AG20443 (cell line): Measurements from ENCODE around the gene EIF4G1.
A peak's percentile ranks its signal among the peaks of the same experiment; 100 is the strongest.

ENCODE experiments used
- DNase-seq: peaks from one replicate; pipeline ENCODE4 v3.0.0; 2012; ENCODE audit warnings: low spot score, mixed read lengths

The EIF4G1 gene

GRCh38 chr3:184366619-184367289, 52.3 kb downstream of the EIF4G1 start:
- no peak for DNase-seq

DNA sequence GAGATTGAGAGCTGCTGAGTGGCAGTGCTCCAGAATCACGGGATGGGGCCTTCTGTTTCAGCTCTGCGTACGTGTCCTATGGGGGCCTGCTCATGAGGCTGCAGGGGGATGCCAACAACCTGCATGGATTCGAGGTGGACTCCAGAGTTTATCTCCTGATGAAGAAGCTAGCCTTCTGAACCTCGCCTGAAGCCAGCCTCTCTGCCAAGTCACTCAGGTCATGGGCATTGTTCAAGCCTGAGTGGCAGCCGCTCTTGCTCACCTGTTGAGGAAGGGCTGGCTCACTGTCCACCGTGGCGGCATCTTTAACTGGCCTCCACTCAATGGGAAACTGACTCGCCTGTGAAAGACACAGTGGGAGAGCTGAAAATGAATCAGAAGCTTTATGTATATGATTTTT, 53.7 kb downstream of the EIF4G1 start:
- no peak for DNase-seq

DNA sequence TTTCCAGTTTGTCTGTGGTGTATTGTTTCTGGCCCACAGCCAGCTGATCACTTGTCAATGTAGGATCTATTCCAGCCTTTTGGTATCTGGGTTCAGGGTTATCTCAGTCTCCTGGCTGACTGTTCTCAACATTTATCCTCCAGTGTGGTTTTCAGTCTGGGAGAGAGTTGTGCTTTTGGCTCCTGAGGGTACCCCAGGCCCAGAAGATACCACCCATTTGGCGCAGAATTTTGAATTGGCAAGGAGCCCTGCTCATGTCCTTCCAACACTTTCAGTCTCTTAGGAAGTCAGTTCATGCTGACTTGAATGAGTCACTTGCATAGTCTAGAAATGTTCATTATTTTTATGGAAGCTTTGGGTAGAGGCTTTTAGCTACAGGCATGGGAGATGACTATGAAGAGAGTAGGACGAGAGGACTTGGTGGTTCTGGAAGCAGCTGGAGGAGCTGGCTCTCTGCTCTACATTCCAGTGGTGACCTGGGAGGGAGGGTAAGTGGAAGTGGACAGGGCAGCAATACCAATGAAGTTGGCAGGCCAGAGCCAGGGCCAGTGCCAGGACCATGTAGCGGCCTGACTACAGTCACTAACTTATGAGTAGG, 54.3 kb downstream of the EIF4G1 start:
- peak; percentile 71 for DNase-seq

- DNase-seq = peak; percentile 90
Observed at GRCh38 chr3:184371570-184372018, 57.2 kb downstream of the EIF4G1 start.

- DNase-seq = no peak
Observed at GRCh38 chr3:184372296-184372821, 58.0 kb downstream of the EIF4G1 start.

- DNase-seq = no peak
Observed at GRCh38 chr3:184372911-184373310, 58.5 kb downstream of the EIF4G1 start.

GRCh38 chr3:184373422-184373821, 59.0 kb downstream of the EIF4G1 start:
- peak; percentile 91 for DNase-seq

GRCh38 chr3:184375747-184376461, 61.5 kb downstream of the EIF4G1 start:
- DNase-seq = no peak

- DNase-seq = no peak
Observed at GRCh38 chr3:184377374-184377773, 63.0 kb downstream of the EIF4G1 start.

DNA sequence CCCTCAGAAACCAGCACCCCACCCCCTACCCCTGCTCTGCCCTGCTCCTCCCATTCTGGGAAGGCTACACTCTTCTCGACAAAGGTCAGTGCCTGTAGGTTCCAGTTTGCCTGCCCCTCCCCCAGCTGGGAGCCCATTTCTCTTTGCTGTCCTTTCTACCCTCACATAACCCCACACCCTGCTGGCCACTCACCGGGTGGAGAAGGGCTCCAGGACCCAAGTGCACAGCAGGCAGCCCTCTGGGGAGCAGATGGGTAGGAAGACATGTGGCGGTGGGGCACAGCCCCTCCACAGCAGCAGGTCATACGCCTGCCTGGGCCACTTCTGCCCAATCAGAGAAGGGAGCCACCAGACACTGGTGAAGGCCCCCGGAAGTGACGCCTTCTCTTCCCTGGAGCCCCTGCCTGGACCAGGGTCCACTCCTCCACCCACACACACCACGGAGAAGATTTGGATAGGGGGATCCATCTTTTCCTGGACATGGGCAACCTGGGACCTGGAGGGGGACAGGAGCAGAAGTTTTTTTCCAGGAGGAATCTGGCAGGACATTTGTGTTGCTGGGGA, 63.6 kb downstream of the EIF4G1 start, which contains the start of gene THPO:
Gene THPO (minus strand): TSS at position 326 of the 564 bp plus-strand sequence. CDS start 1,948 bp downstream, outside the sequence.
- no peak for DNase-seq

- DNase-seq = no peak
Observed at GRCh38 chr3:184378651-184379357, 64.4 kb downstream of the EIF4G1 start.

DNA sequence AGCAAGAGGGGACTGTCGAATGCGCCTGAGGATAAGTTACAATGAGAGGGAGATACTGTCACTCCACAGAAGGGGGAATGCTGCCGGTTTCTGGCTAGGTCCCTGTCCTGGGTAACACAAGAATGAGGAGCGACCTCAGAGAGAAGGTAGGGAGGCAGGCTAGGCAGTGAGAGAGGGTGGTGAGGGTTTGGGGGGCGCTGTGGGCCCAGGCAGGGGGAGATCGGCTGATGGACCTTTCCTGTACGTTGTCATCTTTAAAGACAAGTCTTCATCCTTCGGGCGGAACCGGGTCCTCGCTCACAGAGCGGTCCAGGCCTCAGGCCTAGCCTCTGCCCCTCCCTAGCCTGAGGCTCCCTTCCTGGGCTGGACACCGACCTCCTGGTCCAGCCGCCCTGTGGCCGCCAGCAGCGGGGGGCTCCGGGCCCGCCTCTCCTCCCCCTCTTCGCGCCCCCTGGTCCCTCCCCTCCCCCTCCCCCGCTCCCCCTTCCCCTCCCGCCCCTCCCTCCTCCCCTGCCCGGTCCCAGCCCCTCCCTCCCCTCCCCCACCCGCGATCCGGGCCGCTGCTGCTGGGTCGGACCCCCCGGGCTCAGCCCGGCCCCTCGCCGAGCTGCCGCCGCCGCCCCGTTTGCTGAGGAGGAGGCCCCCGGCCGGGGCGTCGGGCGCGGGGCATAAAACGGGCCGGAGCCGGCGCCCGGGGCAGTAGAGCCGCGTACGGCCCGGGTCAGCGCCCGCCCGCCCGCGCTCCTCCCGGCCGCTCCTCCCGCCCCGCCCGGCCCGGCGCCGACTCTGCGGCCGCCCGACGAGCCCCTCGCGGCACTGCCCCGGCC, 65.2 kb downstream of the EIF4G1 start, which contains the start of gene CHRD:
Gene CHRD (plus strand): TSS at position 697 of the 827 bp plus-strand sequence. CDS start 265 bp downstream, outside the sequence.
- DNase-seq = peak; percentile 37

GRCh38 chr3:184380185-184380626, 65.8 kb downstream of the EIF4G1 start:
- peak; percentile 91 for DNase-seq

DNA sequence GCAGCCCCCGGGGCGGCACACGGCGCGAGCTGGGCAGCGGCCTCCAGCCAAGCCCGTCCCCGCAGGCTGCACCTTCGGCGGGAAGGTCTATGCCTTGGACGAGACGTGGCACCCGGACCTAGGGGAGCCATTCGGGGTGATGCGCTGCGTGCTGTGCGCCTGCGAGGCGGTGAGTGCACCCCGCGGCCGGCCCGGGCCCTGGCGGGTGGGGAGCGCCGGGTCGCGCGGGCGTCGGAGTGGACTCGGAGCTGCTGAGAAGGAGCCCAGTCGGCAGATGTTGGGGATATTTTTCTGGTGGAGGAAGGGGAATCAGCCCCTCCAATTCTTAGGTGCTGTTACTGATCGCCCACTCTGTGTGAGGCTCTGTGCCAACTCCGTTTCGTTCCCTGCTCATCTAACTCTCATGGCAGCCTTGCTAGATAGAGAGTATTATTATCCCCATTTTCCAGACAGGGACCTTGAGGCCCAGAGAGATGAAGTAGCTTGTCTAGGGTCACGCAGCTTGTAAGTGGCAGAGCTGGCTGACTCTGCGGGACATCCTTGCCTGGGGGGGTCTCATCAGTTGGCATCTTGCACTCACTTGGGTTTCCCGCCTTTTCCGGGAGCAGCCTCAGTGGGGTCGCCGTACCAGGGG, 66.3 kb downstream of the EIF4G1 start:
- DNase-seq = peak; percentile 32

GRCh38 chr3:184381261-184382224, 67.1 kb downstream of the EIF4G1 start:
- no peak for DNase-seq

GRCh38 chr3:184382326-184383032, 68.1 kb downstream of the EIF4G1 start:
- DNase-seq = no peak

GRCh38 chr3:184383033-184383740, 68.8 kb downstream of the EIF4G1 start:
- DNase-seq = no peak

GRCh38 chr3:184384342-184384741, 69.9 kb downstream of the EIF4G1 start:
- DNase-seq = no peak
